NCI-H1092 treated with DMSO at 0.1 percent for 48 hours (cell line): ENCODE data around the gene LIFR.
"Not testable (repeated sequence)": the region's sequence is repeated elsewhere in the genome, so short reads cannot be mapped to it uniquely, and the experiment has no call there.

Experiments
- DNase-seq: peaks from one replicate; lab custom pipeline; 2025; lab: John Stamatoyannopoulos, UW

Gene LIFR

DNA sequence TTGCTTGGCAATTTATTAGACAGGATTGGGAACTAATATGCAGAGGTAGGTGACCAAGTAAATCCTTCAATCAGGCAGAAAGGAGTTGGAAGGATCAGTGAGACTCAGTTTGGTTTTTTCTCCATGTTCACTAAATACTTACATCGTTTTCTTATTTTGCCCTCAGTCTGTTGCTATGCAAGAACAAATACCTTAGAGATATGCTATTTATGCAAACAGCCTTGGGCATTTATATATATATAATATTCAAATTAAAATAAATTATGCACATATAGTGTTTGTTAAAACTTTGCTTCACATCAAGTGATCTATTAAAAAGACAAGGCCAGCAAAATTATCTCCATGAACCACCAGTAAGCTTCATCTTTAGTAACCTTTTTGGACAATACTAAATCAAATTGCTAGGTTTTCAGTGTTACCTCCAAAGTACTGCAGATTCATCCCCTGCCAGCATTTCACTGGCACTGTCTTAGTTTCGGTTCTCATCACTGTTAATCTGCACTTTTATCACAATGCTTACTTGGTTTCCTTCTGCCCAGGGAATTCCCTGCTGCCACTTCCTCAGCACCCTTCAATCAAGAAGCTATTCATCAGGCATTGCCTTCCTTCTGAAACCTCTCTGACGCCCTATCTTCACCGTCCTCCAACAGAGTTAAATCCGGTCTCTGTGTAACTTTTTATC is 26.0 kb upstream of the LIFR start:
- no peak for DNase-seq

DNA sequence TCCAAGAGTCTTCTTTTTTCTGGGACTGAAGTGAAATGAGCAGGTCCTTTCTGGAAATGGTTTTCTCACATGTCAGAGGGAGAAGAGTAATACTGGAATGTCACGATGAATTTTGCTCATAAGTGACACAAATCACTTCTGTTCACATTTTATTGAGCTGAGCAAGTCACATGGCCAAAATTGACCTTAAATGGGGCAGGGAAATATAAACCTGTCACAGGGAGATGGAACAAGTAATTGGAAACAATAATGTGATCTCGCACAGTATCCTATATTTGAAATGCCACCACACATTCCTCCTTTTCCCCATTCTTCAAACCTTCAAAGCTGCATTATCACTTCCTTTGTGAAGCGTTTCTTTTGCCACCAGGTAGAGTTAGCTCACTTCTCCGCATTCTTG is 25.2 kb upstream of the LIFR start:
- DNase-seq = no peak

DNA sequence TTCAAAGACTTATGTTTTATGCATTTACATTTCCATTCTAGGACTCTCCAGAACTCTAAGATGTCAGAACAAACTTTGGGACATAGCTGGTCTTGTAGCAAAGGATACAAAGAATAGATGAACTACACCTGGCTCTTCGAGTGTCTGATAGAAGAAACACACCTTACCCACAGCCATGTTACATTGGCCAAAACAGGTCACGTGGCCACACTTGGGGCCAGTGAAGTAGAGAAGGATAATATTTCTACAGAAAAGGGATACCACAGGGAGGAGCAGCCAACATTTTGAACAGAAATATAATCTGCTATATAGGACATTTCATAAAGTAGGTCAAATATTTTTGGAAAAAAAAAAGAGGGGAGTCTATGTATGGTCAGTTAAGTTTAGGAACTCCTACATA is 22.7 kb upstream of the LIFR start:
- DNase-seq = no peak

DNA sequence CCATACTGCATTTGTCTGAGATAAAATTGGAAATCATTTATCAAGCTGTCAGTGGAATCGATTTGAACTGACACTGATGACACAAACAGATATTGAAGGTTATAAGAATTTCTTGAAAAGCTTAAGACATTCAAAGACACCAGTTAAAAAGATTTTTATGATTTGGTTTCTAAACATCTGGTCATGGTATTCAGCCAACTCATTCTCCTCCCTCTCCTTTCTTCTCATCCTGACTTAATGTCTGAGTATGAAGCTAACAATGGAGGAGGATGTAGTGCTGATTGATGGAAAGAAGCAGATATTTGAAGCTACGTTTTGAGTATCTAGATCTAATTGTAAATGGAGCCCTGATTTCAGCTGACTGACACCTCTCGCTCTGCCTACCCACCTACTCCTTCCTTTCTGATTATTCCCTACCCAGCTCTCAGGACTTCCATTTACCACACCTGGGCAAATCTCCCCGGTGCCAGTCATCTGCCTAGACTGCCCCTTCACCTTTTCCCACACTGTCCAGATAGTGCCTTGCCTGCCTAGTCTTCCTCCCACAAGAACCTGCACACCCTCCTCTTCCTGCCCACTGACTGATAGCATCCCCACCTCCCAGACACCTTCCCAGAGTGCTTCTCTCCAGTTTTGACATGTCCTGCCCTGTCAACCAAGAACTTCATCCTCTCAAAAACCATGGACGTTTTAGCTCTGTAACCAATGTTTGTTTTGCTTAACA is 20.7 kb upstream of the LIFR start:
- DNase-seq = no peak

DNA sequence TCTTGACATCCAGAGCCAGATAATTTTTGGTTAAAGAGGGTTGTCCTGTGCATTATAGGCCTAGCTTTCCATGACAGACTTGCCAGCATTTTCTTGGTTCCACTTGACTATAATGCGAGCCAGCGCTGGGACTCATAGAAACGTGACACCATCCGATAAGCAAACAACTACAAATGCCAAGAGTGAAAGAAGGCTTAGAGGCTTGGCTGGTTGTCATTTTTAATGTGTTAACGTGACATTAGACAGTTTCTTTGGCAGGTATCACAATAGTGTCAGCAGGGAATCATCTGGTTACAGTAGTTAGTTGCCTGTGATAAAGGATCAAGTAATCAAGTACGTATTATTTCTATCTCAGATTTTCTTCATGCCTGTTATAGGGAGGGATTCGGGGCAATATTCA is 20.0 kb upstream of the LIFR start:
- peak; percentile 79 for DNase-seq

DNA sequence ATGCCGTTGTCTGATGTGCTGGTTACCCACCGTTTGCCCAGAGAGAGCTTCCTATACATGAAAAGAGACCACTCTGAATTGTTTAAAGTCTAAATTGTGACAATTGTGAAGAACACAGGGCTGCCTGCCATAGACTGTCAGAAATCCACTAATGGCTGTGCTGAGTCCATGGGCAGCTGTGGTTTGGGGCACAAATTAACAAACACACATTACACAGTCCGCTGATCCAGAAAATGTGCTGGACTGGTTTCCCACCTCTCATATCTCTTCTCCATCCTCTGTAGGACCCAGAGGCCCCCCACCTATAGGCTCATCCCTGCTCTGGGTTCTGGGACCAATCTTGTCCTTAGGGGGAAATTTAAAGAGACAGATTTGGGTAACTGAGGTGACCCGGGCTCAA is 19.0 kb upstream of the LIFR start:
- peak; percentile 14 for DNase-seq

DNA sequence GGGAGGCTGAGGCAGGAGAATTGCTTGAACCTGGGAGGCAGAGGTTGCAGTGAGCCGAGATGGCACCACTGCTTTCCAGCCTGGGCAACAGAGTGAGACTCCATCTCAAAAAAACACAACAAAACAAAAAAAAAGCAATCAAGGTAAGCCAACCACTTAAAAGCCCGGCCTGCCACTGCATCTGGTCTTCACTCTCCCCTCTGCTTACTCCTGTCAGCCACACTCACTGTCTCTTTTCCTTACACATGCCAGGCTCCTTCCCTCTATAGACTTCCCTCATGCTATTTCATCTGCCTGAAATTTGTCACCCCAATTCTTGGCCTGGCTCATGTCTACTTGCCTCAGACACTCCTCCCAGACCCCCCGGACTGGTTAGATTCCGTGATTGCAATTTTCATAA is 17.6 kb upstream of the LIFR start:
- no peak for DNase-seq

DNA sequence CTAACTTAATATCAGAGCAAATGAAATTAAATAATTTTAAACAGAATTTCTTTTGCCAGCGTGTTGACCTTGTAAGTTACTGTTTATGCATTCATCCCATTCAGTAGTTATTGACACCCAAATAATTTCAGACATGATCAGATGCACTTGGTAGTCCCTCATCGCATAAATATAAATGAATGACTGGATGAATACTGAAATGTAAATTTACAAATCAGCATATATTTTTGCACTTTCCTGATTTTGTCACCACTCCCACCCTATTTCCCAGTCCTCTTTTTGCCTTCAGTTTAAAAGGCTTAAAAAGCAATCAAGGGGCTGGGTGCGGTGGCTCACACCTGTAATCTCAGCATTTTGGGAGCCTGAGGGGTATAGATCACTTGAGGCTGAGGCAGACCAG is 17.1 kb upstream of the LIFR start:
- no peak for DNase-seq

DNA sequence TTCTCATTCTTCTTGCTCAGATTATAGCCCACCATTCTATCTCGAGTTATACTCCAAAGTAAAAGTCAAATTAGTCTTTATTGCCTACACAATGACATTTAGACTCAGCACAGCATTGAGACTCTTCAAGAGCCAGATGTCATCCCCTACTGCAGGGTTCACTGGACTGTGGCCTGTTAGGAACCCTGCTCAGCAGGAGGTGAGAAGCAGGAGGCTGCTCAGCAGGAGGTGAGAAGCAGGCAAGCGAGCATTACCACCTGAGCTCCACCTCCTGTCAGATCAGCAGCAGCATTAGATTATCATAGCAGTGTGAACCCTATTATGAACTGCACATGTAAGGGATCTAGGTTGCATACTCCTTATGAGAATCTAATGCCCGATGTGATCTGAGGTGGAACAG is 12.7 kb upstream of the LIFR start:
- DNase-seq = no peak

DNA sequence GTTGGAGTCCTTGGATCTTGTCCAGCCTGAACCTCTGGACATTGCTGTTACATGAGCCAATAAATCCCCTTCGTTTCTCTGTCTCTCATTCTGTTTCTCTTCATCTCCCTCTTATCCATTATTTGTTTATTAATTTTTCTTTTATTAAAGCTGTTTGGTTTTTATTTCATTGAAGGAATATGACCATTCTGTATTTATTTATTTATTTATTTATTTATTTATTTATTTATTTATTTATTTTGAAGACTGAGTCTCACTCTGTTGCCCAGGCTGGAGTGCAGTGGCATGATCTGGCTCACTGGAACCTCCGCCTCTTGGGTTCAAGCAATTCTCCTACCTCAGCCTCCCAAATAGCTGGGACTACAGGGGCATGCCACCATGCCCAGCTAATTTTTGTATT is 10.9 kb upstream of the LIFR start:
- DNase-seq = not testable (repeated sequence)

DNA sequence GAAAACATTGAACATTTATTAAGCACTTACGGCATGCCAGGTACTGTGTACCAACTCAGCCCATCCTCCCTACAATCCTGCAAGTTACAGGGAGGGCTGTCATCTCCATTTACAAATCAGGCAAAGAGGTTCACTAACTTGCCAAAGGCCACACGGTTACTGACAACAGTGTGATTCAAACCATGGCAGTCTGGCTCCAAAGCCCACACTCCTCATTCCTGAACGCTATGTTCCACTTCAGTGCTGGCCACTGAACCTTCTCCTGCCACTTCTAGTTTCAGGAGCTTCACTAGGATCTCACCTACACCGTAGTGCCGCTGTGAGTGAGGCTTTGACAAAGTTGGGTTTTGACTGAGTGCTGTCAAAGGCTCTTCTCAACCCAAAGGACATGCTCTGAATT is 7.2 kb upstream of the LIFR start:
- DNase-seq = no peak

DNA sequence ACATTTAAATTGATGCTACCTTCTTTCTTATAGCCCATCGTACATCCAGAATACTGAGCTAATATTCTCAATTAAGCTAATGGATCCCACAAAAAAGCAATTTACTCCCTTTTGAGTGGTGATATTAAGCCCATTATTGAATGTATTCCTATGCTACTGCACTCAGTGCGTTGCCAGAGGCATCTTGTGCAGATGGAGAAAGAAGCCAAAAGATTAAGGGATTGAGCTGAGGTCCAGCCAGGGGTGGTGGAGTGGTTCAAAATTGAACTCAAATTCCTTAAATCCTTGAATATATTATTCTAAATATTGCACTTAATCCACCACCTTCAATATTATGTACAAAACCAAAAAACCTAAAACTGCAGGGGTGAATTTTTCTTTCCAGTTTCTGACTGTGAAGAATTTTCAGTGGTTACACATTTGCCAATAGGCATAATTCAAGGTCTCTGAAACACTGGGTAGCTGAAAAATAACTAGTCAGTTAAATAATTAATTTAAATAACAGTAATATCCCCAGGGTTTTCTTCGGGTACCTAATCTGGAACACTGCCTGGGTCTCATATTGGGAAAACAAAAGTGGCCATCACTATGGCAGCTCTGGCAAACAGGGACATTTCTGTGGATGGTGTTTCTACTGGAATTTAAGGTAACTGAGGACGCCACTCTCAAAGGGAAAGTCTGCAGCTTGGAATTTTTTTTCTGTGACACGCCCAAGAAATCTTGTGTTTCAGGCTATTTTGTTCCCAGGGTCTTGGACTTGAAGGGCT is 6.2 kb upstream of the LIFR start:
- DNase-seq = no peak

DNA sequence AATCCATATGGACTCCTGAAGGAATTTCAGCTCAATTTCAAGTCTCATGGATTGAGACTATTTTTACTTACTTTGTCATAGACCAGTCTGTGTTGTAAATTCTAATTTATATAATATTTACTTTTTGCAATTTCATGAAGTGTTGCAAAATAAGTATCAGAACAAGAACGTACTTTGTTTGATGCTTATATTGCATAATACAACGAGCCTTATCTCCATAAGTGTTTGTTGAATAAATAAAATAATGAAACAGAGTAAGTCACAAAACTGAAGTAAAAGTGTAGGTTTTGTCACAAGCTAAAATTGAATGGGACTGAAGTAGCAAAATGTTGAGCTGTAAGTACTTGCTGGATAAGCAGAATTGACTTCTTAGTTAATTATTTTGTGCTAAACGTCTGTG is 3.0 kb upstream of the LIFR start:
- DNase-seq = no peak

DNA sequence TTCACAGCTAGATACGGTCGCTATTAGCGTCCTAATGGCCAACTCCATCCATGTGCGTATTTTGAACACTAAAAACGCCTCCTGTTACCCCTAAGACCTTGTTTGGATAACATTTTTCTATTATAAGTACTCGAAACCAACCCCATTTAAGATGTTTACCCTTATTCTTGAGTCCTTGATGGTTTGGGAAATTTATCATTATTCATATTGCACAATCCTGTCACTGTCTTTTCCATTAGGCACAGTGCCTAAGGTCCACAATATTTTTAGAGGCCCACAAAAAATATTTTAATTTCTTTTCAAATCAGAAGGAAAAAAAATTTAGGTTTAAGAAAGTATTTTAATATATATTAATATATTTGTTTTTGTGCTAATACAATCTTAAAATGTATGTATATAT is 1.3 kb upstream of the LIFR start:
- no peak for DNase-seq

DNA sequence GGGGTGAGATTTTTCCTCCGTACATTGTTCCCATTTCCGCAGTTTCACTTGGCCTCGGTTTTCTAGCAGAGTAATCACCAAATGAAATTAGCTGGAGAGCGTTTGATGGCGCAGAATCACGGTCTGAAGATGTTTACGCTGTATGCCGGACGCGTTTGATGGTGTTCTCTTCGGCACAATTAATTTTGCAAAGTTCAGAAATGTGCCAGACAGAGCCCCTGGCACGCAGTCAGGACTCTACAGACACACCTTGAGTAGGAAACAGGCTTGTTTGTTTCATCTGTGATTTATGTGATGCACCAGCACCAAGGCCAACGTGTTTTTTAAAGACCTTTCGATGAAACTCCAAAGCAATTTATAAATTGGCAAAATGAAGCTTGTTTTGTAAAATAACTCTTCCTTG is 863 bp upstream of the LIFR start:
- DNase-seq = peak; percentile 75

DNA sequence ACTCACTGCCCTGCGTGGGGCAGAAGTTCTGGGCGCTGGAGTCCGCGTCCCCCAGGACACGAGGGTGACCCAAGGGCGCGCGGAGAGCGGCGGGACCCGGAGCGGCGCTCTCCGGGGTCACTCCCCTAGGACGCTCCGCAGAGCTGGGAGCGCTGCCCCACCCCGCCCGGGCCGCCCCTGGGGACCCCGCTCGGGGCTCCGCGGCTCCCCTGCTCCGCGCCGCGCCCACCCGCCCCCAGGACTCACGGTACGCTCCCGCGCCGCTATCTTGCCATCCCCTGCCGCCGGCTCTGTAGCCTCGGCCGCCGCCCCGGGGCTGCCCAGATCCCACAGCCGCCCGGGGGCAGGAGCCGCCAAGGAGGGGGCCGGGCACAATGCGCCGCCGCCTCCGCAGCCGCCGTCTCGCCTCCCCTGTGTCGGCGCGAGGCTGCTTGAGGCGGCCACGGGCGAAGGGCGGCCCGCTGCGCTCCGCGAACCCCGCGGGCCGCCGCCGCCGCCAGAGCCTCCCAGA is 303 bp downstream of the LIFR start:
- DNase-seq = no peak

DNA sequence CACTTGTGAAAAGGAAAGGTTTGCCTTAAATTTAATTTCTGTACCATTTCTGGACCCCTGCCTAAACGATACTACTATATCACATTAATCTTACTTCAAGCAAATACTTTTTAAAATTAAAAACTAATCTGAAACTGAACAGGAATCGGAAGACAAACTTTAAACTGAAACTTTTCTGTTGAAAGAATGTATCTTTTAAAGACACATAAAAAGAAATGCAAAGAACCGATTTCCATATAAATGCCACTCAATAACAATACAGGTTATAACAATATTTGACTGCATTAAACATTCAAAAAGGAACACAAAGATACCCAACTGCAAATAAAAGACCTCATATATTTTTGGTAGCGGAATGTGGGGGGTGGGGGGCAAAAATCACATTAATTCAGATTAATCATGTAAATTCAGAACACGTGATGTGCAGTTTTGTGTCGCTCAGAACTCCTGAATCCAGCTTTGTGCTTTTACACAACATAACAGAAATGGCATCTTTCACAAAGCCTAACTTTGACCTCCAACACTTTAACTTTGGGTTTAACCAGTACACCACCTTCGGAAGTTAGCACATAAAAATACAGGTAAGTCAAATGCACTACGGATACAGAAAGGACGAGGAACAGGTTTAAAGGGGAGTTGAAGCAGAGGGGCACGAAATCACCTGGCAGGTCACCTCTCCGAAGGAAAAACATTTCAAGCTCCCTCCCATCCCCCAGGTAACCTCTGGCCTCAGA is 925 bp downstream of the LIFR start:
- peak; percentile 11 for DNase-seq

DNA sequence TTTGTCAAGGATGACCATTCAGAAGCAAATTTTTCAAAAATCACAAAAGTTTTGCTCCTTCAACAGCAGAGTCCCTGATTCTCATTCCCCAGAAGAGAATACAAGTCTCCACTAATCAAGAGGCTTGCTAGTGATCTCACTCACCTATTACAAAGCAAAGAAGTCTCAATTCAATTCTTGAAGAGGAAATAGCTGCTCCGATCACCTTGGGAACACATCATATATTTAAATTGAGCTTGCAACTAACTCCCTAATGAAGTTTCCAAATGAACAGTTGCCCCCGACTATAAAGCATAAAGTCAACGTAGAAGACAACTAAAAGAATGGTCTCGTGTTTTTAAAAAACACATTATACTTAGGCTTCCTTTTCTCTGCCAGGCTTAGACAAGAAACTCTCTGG is 1.6 kb downstream of the LIFR start:
- peak; percentile 14 for DNase-seq

DNA sequence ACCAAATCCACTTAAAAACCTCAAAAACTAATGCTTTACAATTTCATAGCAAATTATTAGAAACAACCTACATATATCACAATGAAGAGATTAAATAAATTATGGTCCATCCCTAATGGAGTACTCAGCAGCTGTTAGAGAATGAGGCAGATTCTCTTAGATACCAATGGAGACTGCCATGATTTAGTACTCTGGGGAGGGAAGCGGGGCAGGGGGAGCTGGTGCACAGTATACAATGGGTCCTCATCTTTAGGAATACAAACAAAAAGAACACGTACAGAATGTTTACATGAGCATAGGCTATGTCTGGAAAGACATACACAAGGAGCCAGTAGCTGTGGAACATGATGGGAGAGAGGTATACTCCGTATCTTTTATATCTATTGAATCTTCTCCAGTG is 2.0 kb downstream of the LIFR start:
- DNase-seq = no peak

DNA sequence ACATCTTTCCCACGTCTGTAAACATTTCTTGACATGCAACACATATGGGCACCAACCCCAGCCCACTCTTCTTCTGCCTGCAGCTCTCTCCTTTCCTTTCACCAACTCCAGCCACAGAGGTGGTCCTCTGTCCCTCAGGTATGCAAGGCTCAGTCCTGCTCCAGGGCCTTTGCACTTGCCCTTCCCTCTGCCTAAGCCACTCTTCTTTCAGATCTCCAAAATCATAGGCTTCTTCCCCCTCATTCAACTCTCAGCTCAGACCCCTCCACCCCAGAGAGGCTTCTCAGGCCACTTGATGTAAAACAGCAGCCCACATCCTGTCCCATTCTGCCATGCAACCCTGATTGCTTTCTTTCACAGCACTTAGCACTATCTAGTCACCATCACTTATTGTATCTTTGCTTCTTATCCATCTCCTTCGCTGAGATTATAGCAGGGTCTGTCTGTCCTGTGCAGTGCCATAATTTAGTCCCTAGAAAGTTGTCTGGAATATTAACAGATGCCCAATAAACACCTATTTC is 3.4 kb downstream of the LIFR start:
- no peak for DNase-seq

DNA sequence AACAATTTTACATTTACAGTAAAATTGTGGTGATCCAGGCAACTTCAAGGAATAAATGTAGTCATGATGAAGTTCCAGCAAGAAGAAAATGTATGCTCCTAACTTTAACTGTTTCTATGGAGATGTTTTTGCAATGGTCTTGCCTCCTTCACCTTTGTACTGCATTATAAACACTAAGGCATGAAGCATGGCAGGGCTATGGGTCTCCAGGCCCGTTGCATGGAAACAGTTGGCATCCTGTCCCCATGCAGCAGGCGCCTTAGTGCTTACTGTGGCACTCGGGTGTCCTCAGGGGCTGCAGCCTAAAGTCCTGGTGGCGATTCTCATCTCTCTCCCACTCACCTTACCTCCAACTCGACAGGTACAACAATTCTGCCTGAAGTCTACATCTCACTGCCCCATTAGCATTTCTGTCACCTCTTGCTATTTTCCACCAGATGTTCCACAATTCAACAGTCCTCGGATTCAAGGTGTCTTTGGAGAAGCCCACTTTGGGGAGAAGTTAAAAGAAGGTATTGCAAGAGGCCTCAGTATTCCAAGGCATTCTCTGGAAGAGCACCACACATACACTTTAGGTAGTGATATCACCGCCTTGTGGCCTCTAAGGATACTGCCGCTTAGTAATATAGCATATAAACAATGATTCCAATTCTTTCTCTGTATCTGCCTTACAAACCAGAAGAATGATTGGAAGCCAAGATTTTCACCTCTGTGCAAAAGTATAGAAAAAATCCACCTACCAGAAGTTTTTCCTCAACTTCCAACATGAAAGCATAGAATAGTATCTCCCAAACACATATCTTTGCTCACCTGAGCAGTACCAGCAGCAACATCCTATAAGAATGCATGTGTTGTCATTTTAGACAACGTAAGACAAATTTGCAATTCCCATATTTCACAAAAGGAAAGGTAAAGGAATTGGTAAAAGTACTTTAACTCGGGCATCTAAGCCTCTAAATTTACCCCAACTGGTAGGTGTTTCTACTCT is 5.1 kb downstream of the LIFR start:
- DNase-seq = peak; percentile 48
